DMS114 treated with DMSO at 0.1 percent for 48 hours (cell line): ENCODE data around the gene FGB.
A peak's percentile ranks its signal among the peaks of the same experiment; 100 is the strongest.

ENCODE experiments used
- DNase-seq: peaks from one replicate; lab custom pipeline; 2025; ENCODE audit not compliant: unreplicated experiment; lab: John Stamatoyannopoulos, UW

FGB gene

DNA sequence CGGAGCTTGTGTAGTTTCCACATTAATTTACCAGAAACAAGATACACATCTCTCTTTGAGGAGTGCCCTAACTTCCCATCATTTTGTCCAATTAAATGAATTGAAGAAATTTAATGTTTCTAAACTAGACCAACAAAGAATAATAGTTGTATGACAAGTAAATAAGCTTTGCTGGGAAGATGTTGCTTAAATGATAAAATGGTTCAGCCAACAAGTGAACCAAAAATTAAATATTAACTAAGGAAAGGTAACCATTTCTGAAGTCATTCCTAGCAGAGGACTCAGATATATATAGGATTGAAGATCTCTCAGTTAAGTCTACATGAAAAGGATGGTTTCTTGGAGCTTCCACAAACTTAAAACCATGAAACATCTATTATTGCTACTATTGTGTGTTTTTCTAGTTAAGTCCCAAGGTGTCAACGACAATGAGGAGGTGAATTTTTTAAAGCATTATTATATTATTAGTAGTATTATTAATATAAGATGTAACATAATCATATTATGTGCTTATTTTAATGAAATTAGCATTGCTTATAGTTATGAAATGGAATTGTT is at the start of gene FGB:
TSS of gene FGB (plus strand) at position 315 of the 558 bp plus-strand sequence. CDS start at position 323, 8 bp downstream.
- no peak for DNase-seq

DNA sequence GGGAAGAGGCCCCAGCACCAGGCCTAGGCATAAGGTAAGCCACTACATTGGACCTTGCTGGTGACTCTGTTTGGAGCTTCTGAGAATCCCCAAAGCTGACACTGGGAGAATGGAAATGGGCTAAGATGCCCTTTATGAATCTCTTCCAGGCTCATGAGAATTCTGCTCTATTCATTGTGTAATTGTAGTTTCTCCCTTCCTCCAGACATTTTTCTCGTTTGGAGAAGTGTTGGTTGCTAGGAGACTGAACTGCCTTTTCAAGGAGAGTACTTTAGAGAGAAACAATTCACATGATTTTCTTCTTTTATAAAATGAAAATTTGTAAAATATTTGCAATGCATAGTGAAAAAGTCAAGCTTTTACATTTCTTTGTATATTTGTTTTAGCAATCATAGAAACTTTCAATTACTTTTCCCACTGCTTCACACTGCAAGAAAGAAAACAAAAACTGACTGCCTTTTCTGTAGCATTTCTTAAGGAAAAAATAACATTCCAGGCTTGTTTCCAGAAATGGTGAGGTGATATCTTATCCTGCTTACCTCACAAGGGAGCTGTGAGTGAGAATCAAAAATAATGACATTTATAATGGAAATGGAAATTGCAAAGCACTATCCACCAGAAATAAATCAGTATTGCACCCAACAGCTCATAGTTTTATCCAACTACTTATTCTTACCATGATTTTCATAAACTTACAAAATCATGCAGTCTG is 46.3 kb upstream of the FGB start:
- no peak for DNase-seq

GRCh38 chr4:154517591-154517990 is 45.2 kb upstream of the FGB start:
- no peak for DNase-seq

- no peak for DNase-seq
Measured at GRCh38 chr4:154519214-154519613, 43.6 kb upstream of the FGB start.

GRCh38 chr4:154521607-154522006 is 41.2 kb upstream of the FGB start:
- no peak for DNase-seq

GRCh38 chr4:154526151-154526550 is 36.7 kb upstream of the FGB start:
- no peak for DNase-seq

- DNase-seq, result no peak
Measured at GRCh38 chr4:154527308-154527707, 35.5 kb upstream of the FGB start.

- no peak for DNase-seq
Measured at GRCh38 chr4:154528869-154529268, 33.9 kb upstream of the FGB start.

GRCh38 chr4:154529728-154530519 is 32.9 kb upstream of the FGB start:
- DNase-seq, result no peak

DNA sequence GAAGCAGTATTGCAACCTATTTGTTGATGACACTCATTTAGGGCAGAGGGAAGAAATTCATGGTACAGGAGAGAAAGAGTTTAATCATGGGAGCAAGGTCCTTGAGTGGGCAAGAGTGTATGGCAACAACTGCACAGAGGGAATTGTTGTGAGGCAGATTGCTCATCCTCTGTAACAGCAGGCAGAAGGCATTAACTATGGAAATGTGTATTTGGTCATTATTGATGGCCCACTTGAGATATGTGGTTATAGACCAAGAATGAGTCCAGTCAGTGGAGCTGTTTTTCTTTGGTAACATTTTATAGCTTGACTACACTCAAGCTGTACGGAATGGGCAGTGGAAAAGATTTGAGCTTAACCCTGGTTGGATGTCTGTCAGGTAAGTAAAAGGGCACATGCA is 28.5 kb upstream of the FGB start:
- no peak for DNase-seq

DNA sequence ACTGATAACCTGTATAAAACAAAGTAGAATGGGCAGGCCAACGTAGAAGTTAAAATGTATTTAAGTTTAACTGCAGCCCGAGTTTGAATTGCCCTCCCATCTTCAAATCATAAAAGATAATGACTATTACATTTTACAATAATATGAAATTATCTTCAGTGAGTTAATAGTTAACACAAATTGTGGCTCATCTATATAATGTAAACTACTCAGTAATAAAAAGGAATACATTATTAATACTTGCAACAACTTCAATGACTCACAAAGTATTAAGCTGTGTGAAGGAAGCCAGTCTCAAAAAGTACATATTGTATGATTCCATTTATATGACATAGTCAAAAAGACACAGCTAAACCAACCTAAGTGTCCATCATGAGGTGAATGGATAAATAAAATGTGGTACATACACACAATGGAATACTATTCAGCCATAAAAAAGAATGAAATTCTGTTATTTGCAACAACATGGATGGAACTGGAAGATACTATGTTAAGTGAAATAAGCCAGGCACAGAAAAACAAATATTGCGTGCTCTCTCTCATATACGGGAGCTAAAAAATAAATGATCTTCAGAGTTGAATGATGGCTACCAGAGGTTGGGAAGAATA is 20.4 kb upstream of the FGB start:
- no peak for DNase-seq

- no peak for DNase-seq
Measured at GRCh38 chr4:154545689-154546088, 17.1 kb upstream of the FGB start.

DNA sequence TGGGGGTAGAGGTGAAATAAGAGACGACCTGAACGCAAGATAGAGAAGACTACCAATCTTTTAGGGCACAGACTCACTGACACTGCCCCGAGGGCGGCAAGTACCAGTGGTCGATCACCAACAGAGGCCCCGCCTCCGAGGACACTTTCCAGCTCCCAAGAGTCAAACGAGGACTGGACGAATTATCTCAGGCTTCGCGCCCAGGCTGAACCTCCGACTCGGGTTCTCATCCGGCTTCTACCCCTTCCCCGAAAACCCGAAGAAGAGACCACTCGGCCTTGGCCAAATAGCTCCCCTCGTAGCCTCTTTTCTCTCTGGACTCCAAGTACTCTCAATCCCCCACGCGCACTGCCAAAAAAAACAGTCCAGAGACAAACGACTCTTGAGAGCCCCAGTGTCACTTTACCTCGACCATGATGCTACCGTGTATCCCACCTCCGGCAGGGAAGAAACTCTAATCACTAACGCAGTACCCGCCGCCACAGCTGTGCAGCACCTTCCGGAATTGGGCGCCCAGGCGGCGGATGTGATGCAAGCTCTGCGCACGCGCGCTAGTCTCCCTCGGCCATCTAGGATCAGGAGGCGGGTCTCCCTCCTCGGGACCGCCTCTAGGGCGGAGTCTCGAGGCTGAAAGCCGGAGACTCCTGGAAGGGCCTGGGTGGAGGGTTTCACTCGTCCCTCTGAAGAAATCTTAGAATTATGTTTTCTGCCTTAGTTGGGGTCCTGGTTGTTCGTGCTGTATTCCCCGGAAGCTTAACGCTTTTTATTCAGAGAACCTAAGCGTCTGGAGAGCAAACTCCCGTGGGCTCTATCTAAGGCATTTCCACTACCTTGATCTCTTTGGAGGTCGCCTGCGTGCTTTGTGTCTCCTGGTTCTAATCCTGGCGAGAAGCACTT is 12.7 kb upstream of the FGB start, which contains the start of gene PLRG1:
TSS of gene PLRG1 (minus strand) at position 507 of the 897 bp plus-strand sequence. CDS start at position 415, 92 bp downstream.
- DNase-seq, result peak; percentile 80

- DNase-seq, result peak; percentile 41
Measured at GRCh38 chr4:154551872-154552686, 10.7 kb upstream of the FGB start.

- no peak for DNase-seq
Measured at GRCh38 chr4:154559141-154559493, 3.7 kb upstream of the FGB start.

DNA sequence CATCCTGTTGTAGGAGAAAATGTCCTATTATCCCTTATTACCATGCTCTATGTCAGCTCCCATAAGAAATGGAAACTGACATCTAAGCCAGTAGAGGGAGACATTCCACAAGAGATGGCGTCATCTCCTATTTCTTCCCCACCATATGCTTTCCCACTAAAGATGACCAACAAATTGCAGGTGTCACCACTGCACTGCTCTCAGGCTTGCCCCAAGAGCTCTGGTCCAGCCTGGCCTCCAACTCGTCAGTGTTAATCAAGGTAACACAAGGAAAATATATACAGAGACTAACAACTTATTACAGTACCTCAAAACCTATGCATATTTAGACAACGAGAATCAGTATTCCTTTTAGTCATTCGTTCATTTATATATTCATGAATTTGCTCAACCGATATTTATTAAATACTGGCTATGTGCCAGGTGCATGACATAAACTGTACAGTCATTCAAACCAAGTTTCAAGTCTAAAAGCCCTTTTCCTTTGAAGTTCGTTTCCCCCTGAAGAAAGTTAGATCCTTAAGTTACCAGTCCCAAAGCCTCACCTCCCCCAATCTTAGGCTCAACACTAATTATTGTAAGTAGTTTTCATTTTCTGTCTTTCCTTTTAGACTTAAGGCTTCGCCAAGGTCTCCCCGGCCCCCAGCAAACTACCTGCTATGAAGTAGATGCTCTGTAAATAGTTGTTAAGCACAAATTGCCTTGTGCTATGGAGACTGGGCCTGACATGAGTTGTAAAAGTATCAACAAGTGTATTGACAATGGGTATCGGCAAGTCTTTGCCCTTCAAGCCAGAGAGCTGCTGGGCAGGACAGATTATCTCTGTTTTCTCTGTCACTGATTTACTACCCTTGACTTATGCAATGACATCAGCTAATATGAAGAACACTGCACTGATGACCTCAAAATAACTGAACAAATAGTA is 3.1 kb upstream of the FGB start:
- peak; percentile 16 for DNase-seq

DNA sequence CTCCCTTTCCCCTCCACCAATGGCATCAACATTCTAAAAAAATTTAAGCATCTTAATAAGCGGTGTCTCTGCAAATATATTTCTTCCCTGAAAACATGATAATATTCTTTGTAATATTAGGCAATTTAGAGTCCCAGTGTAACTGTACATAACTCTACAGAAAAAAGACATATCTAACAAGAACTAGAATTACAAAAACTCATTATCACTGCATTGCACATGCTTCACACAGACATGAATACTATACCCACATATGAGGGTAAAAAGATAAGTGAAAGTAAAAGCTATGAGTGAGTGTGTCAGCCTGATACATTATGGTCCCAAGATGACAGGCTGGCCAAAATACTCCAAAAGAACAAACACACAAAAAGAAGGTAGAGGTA is 2.4 kb upstream of the FGB start:
- no peak for DNase-seq

- no peak for DNase-seq
Measured at GRCh38 chr4:154560824-154561231, 2.0 kb upstream of the FGB start.

DNA sequence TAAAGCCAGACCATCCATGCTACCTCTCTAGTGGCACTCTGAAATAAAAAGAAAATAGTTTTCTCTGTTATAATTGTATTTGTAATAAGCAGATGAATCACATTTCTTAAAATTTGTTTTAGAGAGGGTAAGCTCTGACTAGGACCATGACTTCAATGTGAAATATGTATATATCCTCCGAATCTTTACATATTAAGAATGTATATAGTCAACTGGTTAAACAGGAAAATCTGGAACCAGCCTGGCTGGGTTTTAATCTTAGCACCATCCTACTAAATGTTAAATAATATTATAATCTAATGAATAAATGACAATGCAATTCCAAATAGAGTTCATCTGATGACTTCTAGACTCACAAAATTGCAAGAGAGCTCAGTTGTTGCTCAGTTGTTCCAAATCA is 1.5 kb downstream of the FGB start:
- no peak for DNase-seq
